Globus pallidus (tissue), 1 donor: ENCODE measurements around the gene MOB3B.

Experiments
- DNase-seq: peaks from one replicate; pipeline ENCODE4 v3.0.0-alpha.2; 2015; ENCODE audit warnings: low spot score

The MOB3B gene

DNA sequence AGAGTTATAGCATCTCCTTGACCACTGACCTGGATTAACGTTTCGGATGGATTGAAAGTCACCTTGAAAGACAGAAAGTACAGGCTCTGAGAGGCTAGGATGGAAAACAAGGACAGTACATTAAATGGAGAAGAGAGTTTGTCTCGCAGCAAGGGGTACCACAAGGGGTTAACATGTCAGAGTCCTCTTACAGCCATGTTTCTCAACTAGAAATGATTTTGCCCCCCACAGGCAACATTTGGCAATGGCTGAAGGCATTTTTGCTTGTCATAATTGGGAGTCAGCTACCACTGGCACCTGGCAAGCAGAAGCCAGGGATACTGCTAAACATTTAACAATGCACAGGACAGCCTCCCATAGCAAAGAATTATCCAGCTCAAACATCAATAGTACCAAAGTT is 141.9 kb downstream of the MOB3B start:
- no peak for DNase-seq

DNA sequence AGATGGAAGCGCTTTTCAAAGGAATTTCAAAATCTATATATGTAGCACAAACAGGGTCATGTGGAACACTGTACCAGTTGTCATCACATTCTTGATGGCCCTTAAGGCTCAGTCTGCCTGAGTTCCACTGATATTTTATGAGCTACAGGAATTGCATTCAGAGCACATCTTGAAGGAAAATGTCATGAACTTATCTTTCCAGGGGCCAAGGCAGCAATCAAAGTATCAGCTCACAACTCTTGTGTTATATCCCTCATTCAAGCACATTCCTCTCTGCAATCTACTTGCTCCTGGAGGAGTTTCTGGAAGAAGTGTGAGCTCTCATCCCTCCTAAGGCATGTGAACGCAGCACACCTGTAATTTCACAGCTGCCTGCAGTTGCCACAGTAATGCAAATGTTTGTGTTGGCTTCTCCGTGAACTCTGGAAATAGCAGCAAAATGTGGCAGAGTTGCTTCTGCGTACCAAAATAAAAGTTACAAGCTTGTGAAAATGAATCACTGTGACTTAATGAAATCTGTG is 143.0 kb downstream of the MOB3B start:
- no peak for DNase-seq

DNA sequence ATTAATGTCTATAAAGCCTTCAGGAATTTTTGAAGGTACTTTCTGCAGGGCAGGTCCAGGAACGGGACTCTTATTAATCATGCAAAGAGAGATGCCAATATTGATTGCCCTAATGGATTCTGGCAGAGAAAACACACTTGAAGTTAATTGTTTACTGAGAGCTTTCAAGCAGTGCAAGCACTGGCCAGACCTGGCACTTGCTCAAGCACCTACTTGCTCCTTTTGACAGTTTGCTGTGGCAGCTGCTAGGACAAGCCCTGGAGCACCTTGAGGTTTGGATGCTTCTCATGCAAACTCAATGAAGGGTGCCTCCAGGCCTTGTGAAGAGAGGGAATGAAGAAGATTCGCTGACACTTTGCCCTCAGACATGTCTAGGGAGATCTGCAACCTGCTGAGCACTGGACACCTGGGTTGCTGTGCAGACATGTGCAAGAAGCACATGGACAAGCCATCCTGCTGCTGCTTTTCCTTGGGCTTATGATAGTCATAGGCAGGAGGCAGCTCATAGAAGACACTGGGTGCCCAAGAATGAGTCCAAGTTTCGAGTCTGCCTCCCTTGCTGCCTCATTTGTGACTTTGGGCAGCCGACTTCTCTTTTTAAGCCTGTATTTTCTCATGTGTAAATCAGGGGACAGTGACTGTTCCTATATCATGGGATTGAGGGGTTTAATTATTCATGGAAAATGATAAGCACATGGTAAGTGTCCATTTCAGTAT is 143.8 kb downstream of the MOB3B start:
- no peak for DNase-seq

DNA sequence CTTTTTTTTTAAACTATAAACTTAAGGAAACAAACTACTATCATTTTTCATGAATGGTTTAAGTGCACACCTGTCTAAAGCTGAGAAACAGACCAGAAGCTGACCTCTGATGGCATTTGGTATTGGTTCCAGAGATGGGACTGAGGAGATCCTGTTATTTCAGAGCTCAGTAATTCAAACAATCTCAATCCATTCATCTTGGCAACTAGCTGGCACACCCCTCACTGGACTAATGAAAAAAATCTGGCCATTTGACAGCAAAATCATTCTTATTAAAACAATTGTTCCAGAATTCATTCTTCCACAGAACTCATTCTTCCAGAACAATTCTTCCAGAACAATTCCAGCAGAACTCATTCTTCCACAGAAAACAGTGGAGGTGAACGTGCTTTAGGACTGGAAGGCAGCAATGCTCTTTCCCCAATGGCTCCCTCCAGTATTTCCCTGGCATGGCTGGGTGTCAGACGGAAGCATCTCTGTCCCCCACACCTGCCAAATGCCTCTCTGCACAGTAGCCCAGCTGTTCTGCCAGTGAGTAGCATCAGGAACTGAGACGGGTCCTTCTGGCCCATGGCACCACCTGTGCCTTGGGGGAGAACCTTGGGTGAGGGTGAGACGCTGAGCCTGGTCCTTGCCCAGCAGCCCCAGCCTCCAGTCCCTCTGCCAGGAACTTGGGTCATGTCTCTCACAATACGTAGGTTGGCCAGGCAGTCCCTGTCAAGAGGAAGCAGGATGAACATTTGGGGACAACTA is 145.2 kb downstream of the MOB3B start:
- no peak for DNase-seq

DNA sequence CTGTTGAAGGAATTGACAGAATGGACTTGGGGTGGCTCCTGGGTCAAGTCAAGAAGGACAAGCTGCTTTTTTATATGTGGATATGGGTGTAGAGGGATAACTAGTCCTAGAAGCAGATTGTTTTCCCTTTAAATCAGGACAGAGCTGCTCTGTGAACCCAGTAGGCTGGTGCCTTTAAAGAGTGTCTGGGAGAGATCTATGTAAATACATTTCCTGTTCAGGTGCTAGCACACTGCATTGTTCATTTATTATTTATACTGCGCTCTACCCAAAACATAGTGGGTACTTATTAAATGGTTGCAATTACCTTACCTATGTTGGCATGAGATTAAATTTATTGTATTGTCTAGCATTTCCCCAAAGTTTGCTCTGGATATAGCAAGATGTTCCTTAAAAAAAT is 146.1 kb downstream of the MOB3B start:
- no peak for DNase-seq

DNA sequence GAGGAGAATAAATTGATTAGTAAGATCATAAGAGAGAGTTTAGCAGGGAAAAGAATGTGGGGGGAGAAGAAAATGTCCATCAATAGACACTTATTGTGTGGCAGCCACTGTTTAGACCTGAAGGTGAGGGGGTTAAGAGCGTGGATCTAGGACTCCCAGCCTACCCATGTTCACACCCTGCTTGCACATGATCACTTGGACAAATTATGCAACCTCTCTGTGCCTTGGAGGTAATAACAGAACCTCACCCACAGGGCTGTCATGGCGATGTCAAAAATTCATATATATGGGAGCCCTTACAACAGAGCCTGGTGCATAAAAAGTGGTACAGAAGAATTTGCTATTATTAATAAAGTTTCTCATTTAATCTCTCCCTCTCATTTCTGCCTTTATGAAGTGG is 146.6 kb downstream of the MOB3B start:
- DNase-seq, result no peak

DNA sequence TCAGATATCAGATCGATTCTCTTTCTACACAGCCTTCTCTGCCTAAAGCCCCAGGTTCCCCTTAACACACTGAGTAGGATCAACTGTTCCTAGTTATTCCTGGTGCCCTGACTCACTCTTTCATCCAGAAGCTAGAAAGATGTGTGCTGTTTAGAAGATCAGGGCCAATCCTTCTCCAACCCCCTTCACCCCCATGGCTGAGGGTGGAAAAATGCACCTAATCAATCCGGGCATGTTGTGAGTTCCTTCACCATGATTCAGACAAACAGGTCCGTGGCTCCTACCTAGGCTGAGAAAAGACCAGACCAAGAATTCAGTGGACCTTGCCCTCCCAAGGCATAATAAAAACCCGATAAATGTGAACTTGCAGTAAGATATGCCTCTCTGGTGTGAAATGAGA is 147.3 kb downstream of the MOB3B start:
- DNase-seq, result no peak

DNA sequence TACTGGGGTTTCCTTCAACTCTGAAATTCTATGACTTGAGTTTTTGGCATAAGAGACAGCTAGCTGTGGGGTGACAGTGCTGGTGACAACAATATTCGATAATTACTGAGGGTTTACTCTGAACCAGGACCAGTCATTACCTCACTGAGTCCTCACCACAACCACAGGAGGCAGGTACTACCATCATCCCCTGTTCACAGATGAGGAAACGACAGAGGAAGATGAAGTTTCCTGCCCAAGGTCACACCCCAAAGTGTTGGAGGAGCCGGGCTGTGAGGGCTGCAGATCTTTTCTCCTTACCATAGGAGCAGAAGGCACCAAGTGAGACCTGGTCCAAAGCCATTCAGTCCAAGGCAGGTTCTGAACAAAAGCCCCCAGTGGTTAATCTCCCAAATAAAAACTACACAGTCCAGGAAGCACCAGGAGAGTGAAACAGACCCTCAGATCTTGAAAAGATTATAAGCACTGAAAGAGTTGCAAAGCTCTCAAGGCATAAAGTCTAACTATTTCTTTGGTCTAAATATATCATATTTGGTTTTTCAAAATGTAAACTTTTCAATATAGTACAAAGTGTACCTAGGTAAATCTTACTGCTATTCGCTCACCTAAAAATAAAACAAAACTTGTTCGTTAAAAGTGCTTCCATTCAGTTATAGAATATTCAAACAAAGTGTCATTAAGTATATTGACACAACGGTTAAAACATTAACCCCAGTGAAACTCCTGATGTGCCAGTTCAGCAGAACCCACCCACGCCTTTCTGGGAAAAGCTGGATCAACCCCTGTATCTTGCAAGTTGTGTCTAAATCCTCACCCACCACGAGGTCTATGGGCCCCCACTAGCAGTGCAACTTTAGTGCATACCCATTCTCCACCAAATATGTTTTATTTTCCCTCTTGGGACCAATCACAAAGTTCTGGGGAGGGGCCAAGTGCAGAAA is 150.0 kb downstream of the MOB3B start:
- no peak for DNase-seq

DNA sequence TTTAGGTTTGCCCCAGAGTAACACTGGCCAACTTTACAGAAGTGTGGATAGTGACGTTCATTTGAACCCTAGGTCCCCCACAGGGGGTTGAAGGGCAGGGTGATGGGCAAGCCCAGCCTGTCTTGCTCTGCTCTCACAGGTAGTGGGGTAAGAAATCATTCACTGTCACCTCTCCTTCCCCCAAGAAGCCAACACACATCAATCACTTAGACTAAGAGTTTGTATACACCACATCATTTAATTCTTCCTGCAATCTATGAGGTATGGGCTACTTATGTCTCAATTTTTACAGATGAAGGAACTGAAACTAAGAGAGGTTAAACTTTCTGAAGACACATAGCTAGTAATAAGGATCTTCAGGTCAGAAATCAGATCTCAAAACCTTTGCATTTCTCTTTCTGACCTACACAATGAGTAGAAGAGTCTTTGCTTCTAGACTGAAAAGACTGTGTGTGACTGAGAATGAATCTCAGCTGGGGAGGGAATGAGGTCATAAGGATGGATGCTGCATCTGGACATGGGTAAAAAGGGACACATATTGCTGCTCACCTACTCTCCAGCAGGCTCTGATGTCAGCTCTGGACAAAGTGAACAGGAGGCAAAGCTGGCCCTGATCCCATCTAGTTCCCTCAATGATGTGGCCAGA is 151.7 kb downstream of the MOB3B start:
- no peak for DNase-seq

DNA sequence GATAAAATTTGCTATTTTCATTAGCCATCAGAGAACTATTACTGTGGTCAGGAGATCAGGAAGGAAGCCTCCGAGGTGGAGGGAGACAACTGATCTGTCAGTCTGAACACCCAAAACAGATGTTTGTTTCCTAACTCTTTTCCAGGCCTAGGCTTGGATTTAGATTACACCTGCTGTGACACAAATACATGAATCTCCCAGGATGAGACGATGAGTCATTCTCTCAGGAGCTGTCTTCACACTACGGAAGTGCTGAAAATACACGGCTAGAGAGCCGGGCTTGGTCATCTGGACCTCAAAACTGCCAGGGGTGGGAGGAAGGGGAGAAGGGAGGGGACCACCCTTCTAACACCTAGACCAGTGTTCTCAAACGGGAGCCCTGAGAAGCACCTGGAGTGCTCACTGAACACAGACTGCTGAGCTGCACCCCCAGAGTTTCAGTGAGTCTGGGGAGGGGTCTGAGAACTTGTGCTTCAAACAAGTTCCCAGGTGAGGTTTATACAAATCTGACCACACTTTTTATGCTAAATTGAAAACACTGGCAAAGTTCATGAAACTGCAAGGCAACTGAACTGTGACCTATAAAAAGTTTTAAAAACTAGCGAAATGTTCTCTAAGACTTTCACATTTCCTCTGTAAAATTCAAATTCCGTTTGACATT is 152.3 kb downstream of the MOB3B start:
- DNase-seq, result no peak

DNA sequence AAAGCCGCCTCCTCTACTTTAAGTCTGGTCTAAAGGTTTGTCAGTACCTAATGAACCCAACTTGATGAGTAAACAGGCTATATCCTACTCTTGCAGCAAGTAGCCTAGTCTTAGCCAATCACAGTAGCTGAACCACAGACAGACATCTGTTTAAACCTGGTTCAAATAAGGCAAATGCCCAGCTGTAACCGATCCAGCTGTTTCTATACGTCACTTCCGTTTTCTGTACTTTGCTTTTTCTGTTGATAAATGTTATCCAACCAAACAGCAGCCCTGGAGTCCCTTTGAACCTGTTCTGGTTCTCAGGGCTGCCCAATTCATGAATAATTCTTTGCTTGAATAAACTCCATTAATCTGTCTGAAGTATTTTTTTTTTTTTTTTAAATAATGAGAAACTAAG is 155.8 kb downstream of the MOB3B start:
- DNase-seq, result no peak

DNA sequence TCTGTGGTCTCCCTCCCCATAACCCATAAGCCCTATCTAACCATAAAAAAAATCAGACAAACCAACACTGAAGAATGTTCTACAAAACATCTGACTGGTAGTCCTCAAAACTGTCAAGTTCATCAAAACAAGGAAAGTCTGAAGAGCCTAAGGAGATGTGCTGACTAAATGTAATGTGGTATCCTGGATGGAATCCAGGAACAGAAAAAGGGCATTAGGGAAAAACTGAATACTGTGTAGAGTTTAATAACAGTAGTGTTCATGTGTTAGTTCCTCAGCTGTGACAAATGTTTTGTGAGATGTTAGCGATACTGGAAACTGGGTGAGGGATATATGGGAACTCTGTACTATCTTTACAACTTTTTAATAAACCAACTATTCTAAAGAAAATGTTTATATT is 157.0 kb downstream of the MOB3B start:
- no peak for DNase-seq

DNA sequence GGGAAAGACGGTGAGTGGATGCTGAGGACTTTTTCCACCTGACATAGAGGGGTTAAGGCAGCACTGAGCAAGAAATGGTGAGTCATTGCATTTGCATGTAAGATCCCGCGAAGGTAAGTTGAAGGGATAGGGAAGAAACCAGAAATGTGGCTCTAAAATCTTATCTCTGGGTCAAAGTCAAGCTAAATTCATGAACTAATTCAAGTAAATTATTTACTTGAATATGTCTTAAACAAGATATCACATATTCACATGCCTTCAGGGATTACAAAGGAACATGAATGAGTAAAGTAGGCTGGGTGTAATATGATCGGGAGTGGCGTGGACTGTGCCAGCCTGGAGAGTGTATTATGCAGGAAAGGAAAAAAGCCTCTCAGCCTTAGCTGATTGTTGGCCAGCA is 158.2 kb downstream of the MOB3B start:
- DNase-seq, result no peak

DNA sequence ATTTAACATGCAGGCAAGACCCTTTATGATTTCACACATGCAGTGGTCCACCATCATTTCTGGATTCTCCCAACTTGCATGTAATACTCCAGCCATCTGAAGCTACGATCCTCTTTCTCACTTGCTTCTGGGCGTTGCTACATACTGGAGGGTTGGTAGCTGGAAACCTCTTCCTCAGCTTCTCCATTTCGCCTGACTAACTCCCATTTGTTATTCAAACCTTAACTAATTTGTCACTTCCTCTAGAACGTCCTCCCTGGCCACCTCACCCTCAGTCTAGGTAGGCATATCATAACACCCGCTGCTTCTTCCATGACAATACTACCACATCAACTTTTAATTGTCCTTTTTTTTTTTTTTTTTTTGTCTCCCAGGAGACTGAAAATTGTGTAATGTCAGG is 160.0 kb downstream of the MOB3B start:
- DNase-seq, result no peak

DNA sequence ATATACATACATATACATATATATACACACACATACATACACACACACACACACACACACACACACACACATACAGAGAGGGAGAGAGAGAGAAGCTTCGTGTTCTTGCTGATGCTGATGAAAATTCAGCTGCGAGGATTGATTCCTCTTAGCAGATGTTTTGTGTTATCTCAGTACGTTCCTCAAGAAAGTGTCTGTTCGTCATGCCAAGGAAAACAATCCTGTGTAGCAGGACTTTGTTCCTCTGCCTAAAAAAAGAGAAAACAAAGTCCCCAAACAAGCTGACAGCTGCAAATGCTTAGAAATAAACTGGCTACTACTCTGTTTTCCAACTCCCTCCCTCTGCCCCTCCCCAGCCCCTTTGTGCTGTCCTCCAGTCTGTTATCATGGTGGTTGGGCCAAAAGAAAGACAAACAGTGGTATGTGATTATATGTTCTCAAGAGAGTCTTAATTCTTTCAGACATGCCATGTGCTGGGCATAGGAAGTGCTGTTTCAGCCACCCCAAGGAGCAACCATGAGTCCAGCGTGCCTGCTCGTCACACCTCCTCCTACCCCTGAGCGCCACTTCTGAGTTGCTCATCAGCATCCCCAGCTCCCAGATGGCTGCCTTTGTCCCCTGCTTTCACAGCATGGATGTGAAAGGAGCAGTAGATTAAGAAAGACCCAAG is 161.2 kb downstream of the MOB3B start:
- peak; percentile 85 for DNase-seq

DNA sequence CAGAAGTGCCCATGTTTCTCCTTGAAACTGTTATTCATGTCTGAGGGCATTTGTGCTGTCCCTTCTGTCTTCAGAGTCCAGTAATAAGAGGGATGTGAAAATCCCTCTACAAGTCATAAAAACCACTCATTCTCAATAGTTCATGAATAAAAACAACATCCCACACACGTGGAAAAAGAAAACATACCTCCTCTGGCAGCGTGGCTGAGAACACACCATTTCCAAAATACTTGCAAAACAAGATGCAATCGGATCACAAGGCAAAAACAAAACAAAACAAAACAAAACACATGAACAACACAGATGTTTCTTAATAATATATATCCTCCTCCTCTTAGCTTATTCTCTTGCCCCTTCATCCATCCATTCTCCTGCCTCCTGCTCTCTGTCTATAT is 161.7 kb downstream of the MOB3B start:
- DNase-seq, result peak; percentile 50

DNA sequence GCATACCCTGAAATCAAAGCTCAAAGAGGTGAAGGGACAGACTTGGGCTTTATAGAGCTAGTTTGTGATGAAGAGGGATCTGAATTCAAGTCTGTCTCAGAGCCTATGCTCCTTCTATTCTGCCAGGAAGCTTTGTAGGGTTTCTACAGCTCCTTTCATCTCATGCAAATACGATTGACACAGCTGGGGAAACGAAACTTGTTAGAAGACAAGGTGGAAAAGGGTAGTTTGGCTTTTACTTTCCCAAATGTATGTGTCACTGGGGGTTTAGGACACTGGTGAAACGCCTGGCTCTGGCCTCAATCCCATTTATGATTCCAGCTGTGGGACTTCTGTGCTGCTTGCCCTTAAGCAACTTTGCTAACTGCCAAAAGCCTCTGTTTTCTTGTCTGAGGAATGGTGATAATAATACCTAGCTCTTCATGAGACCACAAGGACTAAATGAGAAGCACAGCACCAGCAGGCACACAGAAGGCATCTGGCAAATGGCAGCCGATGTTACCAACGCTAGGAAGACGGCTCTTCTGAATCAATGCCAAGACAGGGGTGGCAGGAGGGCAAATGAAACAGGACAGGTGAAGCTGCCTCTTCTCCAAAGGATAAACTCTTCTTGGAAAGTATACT is 162.3 kb downstream of the MOB3B start:
- peak; percentile 50 for DNase-seq

DNA sequence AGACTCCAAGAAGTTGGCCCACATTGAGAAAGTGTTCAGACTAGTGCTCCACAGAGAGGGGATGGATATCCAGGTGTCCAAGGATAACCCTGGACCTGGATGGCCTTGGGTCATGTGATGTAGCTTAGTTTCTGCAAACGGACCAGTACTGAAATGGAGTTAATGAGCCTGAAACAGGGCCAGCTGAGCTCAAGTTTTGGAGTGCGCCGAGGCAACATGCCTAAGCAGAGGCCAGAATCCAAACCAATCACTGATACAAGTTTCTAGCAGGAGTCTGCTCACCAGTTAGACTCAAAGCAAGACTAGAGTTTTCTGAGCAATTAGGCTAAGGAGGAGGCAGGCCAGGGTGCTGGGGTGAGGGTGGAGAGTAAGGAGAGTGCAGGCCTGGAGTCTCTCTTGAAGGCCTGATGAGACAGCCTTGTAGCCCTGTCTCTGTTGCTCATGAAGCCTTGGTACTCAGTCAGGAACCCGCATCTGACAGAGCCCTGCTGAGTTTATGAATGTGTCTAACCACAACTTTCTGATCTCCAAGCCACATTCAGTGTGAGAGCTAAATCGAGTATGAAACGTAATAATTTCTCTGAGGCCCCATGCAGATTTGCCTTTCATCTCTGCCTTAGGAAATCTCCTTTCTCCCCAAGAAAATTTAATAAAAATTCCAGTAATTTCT is 163.8 kb downstream of the MOB3B start:
- DNase-seq, result peak; percentile 38

DNA sequence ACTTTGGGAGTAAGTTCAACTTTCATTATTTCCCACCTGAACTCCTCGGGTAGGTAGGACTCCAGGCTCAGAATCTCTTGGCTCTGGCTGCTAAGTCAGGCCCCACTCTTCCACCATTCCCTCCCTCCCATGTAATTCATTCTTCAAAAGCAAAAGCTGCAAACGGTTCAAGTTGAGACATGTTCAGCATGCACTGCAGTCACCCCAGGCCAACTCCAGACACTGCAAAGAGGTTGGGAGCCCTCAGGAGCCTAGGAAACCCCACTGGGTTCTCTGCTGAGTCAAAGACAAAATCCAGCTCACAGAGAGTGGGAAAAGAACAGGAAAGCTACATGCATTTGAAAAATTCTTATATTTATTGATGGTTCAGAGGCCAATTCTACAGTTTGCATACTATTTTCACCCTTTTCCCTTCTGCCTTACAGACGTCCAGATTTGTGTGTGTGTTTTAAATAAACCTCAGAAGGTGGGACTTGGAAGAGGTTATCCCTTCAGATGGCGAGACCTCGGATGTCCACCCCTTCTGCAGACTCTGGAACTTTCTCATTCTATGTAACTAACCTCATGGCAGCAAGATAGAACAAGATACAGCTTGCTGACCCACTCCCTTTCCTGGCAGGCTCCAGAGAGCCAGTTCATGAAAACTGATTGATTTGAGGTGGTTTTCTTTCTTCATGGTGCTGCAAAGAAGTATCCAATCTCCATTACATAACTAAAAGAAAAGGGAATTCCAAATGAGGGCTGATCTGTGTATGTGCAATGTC is 167.0 kb downstream of the MOB3B start:
- no peak for DNase-seq
